Ascending aorta (tissue), 2 donors: ENCODE results near the gene FAM107B. TPM values are rescaled to one million over a fixed set of nuclear protein-coding genes. Genes with fewer than 3 reads are reported as not detected.
"Not testable (repeated sequence)": the region's sequence is repeated elsewhere in the genome, so short reads cannot be mapped to it uniquely, and the experiment has no call there.

Experiments
- DNase-seq, 2 donors: peaks; one replicate each; pipeline ENCODE4 v3.0.0-alpha.2; 2019; ENCODE audit warnings: low spot score in 2 of 2
- H3K27ac ChIP-seq, 2 donors: fragments of 200-600 bp; sonication (generic); one replicate each; pipeline ENCODE4 v1.5.1; 2016 to 2017; ENCODE audit warnings: mild to moderate bottlenecking in 1 of 2
- H3K27me3 ChIP-seq: fragments of 200-600 bp; sonication (generic); one replicate; pipeline ENCODE4 v1.5.1; 2017
- H3K36me3 ChIP-seq, 2 donors: fragments of 200-600 bp; sonication (generic); one replicate each; pipeline ENCODE4 v1.5.1; 2016
- H3K4me1 ChIP-seq, 2 donors: fragments of 200-600 bp; sonication (generic); one replicate each; pipeline ENCODE4 v1.5.1; 2016 to 2017; ENCODE audit warnings: mild to moderate bottlenecking in 1 of 2
- H3K4me3 ChIP-seq, 2 donors: fragments of 200-600 bp; sonication (generic); one replicate each; pipeline ENCODE4 v1.5.1; 2016 to 2017; ENCODE audit warnings: mild to moderate bottlenecking in 1 of 2
- H3K9me3 ChIP-seq, 2 donors: fragments of 200-600 bp; sonication (generic); one replicate each; pipeline ENCODE4 v1.5.1; 2016
- CTCF ChIP-seq, 3 experiments: fragments of 200-600 bp in 2 of 3; fragments of 450-650 bp in 1 of 3; sonication (generic) in 2 of 3; IDR thresholded peaks; one replicate each; pipeline ENCODE4 v1.5.1; 2016 to 2019; ENCODE audit warnings: antibody characterized with exemption in 3 of 3, mild to moderate bottlenecking in 1 of 3, moderate library complexity in 1 of 3
- intact Hi-C: fragments of 100-400 bp; cut with DNase I; formaldehyde crosslinking; loops from one replicate; pipeline ENCODE4 v1.15.1; 2023
- total RNA-seq: library from RNA; depleted of rRNA; stranded (reverse); fragments of >200 nt; gene quantifications from one replicate; pipeline ENCODE4 v1.1.0, GENCODE V29; 2016

FAM107B gene
- total RNA-seq, 1 donor from 2014 or later, result 3.7 TPM

DNA sequence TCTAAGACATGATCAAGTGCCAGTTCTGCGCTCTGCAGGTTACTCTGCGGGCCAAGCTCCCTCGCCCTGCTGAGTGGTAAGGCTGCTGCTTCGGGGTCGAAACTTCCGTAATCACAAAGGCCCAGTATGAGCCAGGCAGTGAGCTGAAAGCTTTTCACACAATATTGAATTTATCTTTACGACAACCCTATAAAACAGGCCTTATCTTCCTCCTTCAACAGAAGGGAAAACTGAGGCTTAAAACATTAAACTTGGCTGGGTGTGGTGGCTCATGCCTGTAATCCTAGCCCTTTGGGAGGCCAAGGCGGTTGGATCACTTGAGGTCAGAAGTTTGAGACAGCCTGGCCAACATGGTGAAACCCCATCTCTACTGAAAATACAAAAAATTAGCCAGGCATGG is 83.3 kb downstream of the FAM107B start:
- intact Hi-C loops, result no loop called here
- TF ChIP-seq CTCF (IDR thresholded peaks at IDR 0.05), result no peak
- DNase-seq, result no peak
- Histone ChIP-seq H3K27me3 (no peaks in the 10 kb centered on the region), H3K9me3 (no peaks in the 10 kb centered on the region), H3K4me3 (no peak overlapping the region), H3K36me3 (no peaks in the 10 kb centered on the region), H3K4me1 (no peaks in the 10 kb centered on the region), H3K27ac (no peak overlapping the region)

DNA sequence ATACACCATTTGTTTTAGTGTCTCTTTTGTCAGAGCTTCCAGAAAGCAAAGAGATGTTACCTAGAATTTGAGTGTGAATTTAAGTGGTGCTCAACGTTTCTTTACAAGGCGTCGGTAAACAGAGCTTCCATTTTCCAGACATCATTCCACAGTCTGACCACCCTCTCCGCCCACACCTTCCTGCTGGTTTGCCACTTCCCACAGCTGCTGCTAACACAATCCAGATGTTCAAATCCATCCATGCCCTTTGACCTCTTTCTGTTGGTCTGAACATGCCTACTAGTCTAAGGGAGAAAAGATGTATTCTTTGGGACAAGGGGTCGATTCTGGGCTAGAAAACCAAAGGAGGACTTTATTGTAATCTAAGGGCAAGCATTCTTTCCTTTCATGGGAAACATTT is 86.1 kb downstream of the FAM107B start:
- DNase-seq, result no peak
- Histone ChIP-seq H3K27me3 (no peaks in the 10 kb centered on the region), H3K4me1 (no peaks in the 10 kb centered on the region), H3K9me3 (no peaks in the 10 kb centered on the region), H3K4me3 (no peak overlapping the region), H3K36me3 (no peaks in the 10 kb centered on the region), H3K27ac (no peak overlapping the region)
- intact Hi-C loops, result no loop called here
- TF ChIP-seq CTCF (IDR thresholded peaks at IDR 0.05), result no peak

DNA sequence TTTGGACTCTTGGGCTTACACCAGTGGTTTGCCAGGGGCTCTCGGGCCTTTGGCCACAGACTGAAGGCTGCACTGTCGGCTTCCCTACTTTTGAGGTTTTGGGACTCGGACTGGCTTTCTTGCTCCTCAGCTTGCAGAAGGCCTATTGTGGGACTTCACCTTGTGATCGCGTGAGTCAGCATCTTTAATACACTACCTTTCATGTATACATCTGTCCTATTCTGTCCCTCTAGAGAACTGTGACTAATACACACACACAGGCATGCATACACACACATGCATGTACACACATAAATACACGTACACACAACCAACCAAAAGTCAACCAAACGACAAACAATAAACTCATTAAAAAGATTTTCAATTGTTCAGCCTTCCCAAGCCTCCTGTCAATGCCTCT is 86.5 kb downstream of the FAM107B start:
- H3K27me3 ChIP-seq, H3K4me1 ChIP-seq, H3K9me3 ChIP-seq, H3K36me3 ChIP-seq, H3K4me3 ChIP-seq, intact Hi-C loops, H3K27ac ChIP-seq, DNase-seq: not testable (repeated sequence)

DNA sequence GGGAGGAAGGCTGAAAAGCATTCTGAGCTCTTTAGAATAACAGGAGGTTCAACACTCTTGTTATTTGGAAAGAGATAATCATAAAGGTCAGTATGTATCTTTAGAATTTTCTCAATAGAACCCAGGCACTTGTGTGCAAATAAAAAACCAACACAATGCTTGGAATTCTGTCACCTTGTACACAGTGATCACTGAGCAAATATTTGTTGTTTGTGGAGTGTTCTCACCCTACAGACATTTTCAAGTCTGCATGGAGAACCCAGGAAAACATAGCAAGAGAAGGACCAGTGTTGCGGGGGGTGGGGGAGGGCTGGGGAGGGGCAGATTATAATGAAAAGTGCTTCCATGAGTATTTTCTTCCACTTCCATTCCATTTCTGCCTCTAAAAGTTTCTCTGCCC is 87.4 kb downstream of the FAM107B start:
- no peaks in the 10 kb centered on the region for H3K36me3 ChIP-seq
- no peak overlapping the region for H3K27ac ChIP-seq
- no peak for DNase-seq
- no peaks in the 10 kb centered on the region for H3K9me3 ChIP-seq
- H3K27me3 ChIP-seq, result no peaks in the 10 kb centered on the region
- no peaks in the 10 kb centered on the region for H3K4me1 ChIP-seq
- TF ChIP-seq CTCF (IDR thresholded peaks at IDR 0.05), result no peak
- no peak overlapping the region for H3K4me3 ChIP-seq
- intact Hi-C loops, result no loop called here

GRCh38 chr10:14686356-14686755 is 88.3 kb downstream of the FAM107B start:
- no peak for TF ChIP-seq CTCF (IDR thresholded peaks at IDR 0.05)
- Histone ChIP-seq H3K27ac (no peak overlapping the region), H3K9me3 (no peaks in the 10 kb centered on the region), H3K4me1 (no peaks in the 10 kb centered on the region), H3K36me3 (no peaks in the 10 kb centered on the region), H3K4me3 (no peak overlapping the region), H3K27me3 (no peaks in the 10 kb centered on the region)
- DNase-seq, result no peak
- intact Hi-C loops, result no loop called here

GRCh38 chr10:14684354-14684753 is 90.3 kb downstream of the FAM107B start:
- H3K36me3 ChIP-seq, result no peaks in the 10 kb centered on the region
- no peak overlapping the region for H3K27ac ChIP-seq
- H3K4me3 ChIP-seq, result no peak overlapping the region
- H3K4me1 ChIP-seq, result no peaks in the 10 kb centered on the region
- no peaks in the 10 kb centered on the region for H3K9me3 ChIP-seq
- no peaks in the 10 kb centered on the region for H3K27me3 ChIP-seq
- TF ChIP-seq CTCF (IDR thresholded peaks at IDR 0.05), result no peak
- intact Hi-C loops, result no loop called here
- no peak for DNase-seq
